ENCODE data around the gene STK11. TPM values are rescaled to one million over a fixed set of nuclear protein-coding genes. Genes with fewer than 3 reads are reported as not detected.

Gene STK11
- total RNA-seq, 4 donors from 2014 or later = 74.0 to 106 (median 78.4) TPM

DNA sequence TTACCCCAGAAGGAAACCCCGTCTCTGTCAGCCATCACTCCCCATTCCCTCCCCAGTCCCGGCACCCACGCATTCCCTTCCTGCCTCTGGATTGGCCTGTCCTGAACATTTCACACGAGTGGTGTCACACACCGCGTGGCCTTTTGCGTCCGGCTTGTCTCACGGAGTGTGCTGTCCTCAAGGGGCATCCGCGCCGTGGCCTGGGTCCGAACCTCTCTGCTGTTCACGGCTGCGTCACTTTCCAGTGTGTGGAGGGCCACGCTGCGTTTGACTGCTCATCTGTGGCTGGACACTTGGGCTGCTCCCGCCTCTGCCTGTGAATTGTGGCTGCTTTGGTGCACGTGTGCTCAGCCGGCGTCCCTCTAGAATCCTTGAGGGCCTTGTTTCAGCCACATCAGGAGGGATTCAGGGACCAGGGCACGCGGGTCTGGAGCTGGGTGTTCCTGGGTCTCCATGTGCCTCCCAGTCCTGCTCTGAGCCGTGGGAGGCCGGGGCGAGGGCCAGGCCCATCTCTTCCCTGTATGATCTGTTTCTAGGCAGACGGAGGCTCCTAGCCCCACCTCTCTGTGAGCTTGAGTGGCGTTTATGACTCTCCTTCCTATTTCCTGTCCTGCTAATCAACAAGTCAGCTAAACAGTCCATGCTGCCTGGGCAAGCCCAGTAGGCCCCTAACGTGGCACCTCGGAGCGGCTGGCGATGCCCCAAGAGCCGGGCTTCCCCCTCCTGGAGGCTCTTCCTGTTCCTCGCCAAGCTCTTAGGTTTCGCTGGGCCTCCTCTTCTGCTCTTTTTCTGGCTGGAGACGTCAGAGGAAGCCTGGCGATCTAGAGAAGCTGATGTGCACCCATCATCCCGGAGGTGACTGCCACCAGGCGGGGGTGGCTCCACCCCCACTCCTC, 8.1 kb downstream of the STK11 start:
- 45 to 48% methylated on average over 35 of the region's 39 CpGs for WGBS, 2 donors
- peak in 1 of 2 donors; percentile 63 for DNase-seq (ENCODE audit: low spot score in 2 of 2)
- TF ChIP-seq, protein P1, sequence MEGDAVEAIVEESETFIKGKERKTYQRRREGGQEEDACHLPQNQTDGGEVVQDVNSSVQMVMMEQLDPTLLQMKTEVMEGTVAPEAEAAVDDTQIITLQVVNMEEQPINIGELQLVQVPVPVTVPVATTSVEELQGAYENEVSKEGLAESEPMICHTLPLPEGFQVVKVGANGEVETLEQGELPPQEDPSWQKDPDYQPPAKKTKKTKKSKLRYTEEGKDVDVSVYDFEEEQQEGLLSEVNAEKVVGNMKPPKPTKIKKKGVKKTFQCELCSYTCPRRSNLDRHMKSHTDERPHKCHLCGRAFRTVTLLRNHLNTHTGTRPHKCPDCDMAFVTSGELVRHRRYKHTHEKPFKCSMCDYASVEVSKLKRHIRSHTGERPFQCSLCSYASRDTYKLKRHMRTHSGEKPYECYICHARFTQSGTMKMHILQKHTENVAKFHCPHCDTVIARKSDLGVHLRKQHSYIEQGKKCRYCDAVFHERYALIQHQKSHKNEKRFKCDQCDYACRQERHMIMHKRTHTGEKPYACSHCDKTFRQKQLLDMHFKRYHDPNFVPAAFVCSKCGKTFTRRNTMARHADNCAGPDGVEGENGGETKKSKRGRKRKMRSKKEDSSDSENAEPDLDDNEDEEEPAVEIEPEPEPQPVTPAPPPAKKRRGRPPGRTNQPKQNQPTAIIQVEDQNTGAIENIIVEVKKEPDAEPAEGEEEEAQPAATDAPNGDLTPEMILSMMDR (IDR thresholded peaks at IDR 0.05) = no peak
- TF ChIP-seq POLR2A (IDR thresholded peaks at IDR 0.05) = no peak
- H3K4me3 ChIP-seq (ENCODE audit: low read depth, poor library complexity, severe bottlenecking) = no peak overlapping the region
- intact Hi-C loops (cut with DNase I; ENCODE audit: low total_unique reads) = no loop called here

DNA sequence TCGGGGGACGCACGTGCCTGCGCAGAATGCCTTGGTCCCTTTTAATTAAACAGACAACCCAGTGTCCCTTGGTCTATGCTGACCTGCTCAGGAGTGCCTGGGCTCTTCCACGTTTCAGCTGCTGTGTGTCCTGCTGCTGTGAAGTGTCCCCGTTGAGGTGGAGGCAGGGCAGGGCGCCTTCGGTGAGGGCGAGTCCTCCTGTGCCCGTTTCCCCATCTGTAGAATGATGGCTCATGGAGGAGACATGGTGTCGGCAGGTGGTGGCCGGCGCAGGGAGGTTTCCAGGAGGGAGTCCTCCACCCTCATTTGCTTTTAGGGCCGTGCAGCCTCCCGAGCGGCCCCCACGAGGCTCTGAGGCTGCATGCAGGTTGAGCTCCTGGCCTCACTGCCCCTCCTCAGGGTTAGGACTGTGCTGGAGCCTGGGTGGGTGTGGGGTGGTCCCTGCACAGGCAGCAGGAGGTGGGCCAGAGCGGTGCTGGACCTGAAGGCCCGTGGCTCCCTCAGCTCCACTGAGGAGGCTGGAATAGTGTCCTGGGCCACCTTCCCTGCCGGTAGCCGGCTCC, 8.8 kb downstream of the STK11 start:
- H3K4me3 ChIP-seq (ENCODE audit: low read depth, poor library complexity, severe bottlenecking) = no peak overlapping the region
- TF ChIP-seq POLR2A (IDR thresholded peaks at IDR 0.05) = no peak
- TF ChIP-seq, protein P1 (IDR thresholded peaks at IDR 0.05) = no peak
- intact Hi-C loops (cut with DNase I; ENCODE audit: low total_unique reads) = no loop called here
- WGBS, 2 donors = 40 to 49% methylated on average over 18 to 21 of the region's 21 CpGs
- DNase-seq (ENCODE audit: low spot score in 2 of 2) = no peak

DNA sequence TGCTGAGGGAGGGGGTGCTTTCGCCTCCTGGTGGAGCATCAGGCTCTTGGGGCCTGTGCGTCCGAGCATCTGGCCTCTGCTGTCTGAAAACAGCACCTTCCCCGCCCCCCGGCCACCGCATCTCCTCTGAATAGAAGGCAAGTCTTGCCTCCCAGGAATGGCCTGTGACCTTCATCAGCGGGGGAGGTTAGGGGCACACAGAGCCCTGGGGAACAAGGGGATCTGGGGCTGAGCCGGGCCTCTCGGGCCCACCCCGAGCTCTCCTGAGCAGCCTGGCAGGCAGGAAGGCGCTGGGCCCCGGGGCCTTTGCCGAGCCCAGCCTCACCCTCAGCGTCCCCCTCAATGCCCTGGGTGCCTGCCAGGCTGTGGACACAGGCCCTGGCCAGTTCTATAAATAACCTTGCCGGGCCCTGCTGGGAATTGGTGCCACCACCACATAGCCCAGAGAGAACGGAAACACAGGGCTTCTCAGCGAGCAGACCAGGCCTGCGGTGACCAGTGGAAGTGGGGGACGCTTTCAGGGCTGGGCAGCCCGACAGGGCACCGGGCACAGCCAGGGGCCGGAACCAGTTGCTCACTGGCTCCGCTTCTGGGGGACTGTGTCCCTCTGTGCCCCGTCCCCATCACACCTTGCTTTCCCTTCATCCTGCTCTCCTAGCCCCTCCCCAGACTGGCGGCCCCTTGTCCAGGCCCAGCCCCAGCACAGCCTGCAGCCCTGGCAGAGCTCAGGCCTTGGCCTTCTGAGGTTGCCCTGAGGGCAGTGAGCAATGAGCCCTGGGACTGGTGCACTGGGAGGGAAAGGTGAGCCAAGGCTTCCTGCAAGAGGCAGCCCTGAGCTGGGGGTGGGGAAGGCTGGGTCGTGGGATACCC, 9.5 kb downstream of the STK11 start:
- TF ChIP-seq, protein P1 (IDR thresholded peaks at IDR 0.05) = no peak
- no peak for TF ChIP-seq POLR2A (IDR thresholded peaks at IDR 0.05)
- intact Hi-C loops (cut with DNase I; ENCODE audit: low total_unique reads) = no loop called here
- DNase-seq (ENCODE audit: low spot score in 2 of 2) = no peak
- H3K4me3 ChIP-seq (ENCODE audit: low read depth, poor library complexity, severe bottlenecking) = no peak overlapping the region
- 78 to 82% methylated on average over 21 to 26 of the region's 26 CpGs for WGBS, 2 donors

DNA sequence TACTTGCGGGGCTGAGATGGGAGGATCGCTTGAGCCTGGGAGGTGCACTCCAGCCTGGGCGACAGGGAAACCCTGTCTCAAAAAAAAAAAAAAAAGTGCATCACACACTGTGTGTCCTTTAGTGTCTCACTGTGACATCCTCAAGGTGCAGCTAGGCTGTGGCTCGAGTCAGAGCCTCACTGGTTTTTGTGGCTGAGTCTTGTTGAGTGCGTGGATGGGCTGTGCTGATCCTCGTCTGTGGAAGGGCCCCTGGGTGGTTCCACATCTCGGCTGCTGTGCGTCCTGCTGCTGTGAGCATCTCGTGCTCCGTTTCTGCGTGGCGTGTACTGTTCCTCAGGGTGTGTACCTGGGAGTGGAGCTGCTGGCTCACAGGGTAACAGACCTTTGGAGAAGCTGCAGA, 11.2 kb downstream of the STK11 start:
- WGBS, 2 donors = 73% methylated on average over 12 of the region's 12 CpGs
- no peak for TF ChIP-seq POLR2A (IDR thresholded peaks at IDR 0.05)
- TF ChIP-seq, protein P1 (IDR thresholded peaks at IDR 0.05) = no peak
- no peak for DNase-seq (ENCODE audit: low spot score in 2 of 2)
- intact Hi-C loops (cut with DNase I; ENCODE audit: low total_unique reads) = no loop called here
- H3K4me3 ChIP-seq (ENCODE audit: low read depth, poor library complexity, severe bottlenecking) = no peak overlapping the region

DNA sequence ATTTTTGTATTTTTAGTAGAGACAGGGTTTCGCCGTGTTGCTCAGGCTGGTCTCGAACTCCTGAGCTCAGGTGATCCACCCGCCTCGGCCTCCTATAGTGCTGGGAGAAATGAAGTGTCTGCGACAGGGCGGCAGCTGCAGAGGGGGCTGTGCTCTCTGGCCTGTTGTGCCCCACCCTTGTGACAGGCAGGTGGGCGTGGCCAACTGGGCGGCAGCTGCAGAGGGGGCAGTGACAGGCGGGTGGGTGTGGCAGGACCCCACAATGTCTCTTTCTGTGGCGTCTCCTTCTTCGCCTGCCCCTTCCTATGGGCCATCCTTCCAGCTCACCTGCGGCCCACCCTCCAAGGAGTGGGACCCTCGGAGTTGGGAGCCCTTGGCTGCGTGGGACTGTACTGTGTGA, 11.8 kb downstream of the STK11 start:
- no peak overlapping the region for H3K4me3 ChIP-seq (ENCODE audit: low read depth, poor library complexity, severe bottlenecking)
- TF ChIP-seq, protein P1 (IDR thresholded peaks at IDR 0.05) = no peak
- TF ChIP-seq POLR2A (IDR thresholded peaks at IDR 0.05) = no peak
- 68 to 84% methylated on average over 15 of the region's 15 CpGs for WGBS, 2 donors
- no peak for DNase-seq (ENCODE audit: low spot score in 2 of 2)
- intact Hi-C loops (cut with DNase I; ENCODE audit: low total_unique reads) = no loop called here

All from lower leg skin (tissue), 4 donors.